ENCODE measurements around the gene POLR2A.

GRCh38 chr17:7486181-7486580 lies 2.0 kb downstream of the POLR2A start:
- no peak for TF ChIP-seq POLR2AphosphoS5 (IDR thresholded peaks at IDR 0.05; ENCODE audit: borderline replicate concordance, low read depth, low read length)
- TF ChIP-seq EZH2 (IDR thresholded peaks at IDR 0.05) = no peak
- TF ChIP-seq FOXP2 (optimal IDR thresholded peaks at IDR 0.05; ENCODE audit: control extremely low read depth, extremely low read length, insufficient read depth) = no peak

Data from SK-N-MC (cell line).